Right cardiac atrium (tissue), 5 donors: ENCODE data around the gene KLRC4. TPM values are rescaled to one million over a fixed set of nuclear protein-coding genes. Genes with fewer than 3 reads are reported as not detected.
"Not testable (repeated sequence)": the region's sequence is repeated elsewhere in the genome, so short reads cannot be mapped to it uniquely, and the experiment has no call there.

ENCODE experiments used
- ATAC-seq, 2 donors: fragments of 200-7000 bp; cut with Tn5 transposase; one replicate each; pipeline versions ENCODE4 v1.8.0 to v1.9.1; 2020; ENCODE audit warnings: moderate library complexity in 2 of 2, mild to moderate bottlenecking in 1 of 2
- DNase-seq, 3 donors: peaks; one replicate each; pipeline ENCODE4 v3.0.0-alpha.2; 2020
- H3K27ac ChIP-seq: one replicate; pipeline ENCODE4 v1.5.1; 2013; ENCODE audit warnings: mild to moderate bottlenecking, low read length, control low read depth, moderate library complexity
- H3K27me3 ChIP-seq: one replicate; pipeline ENCODE4 v1.6.1; 2013; ENCODE audit not compliant: control insufficient read depth, insufficient read depth
- H3K4me1 ChIP-seq: one replicate; pipeline ENCODE4 v1.6.1; 2013; ENCODE audit warnings: low read length; ENCODE audit not compliant: control insufficient read depth, insufficient read depth
- H3K4me3 ChIP-seq: one replicate; pipeline ENCODE4 v1.5.1; 2013; ENCODE audit warnings: low read length, control low read depth
- H3K9me3 ChIP-seq: one replicate; pipeline ENCODE4 v1.6.1; 2013; ENCODE audit warnings: low read length; ENCODE audit not compliant: control insufficient read depth
- WGBS: extraction: QIAGEN DNeasy Blood & Tissue Kit; methylation state at CpG from one replicate; pipeline ENCODE4 v1.1.7; 2013; 5-methylcytosine and 5-hydroxymethylcytosine counted together
- intact Hi-C, 4 donors: fragments of 100-400 bp; cut with DNase I; formaldehyde crosslinking; loops; one replicate each; pipeline versions ENCODE4 v1.11.0 to v1.14.0; 2022 to 2023
- polyA plus RNA-seq: library from polyadenylated mRNA; stranded (reverse); fragments of 200-250 nt; gene quantifications from one replicate; pipeline ENCODE4 v1.2.3, GENCODE V29; 2013
- total RNA-seq, 4 donors: library from RNA; stranded (reverse); fragmentation: NEBNext Ultra II Directional; extraction: Animal tissue kit (Norgen Biotek cat#: 25700); gene quantifications; one replicate each; pipeline ENCODE4 v1.2.1, GENCODE V29; 2021
- donor health status: healthy with polysubstance abuse.
- donor health status: DM: no; HTN: yes; CAD: no.
- donor health status: DM: no; HTN: no; CAD: no.
- donor health status: DM: no; HTN: yes; CAD: no; lungs with severe emphysema.
- donor health status: DM: yes; HTN: yes; CAD: no.

The KLRC4 gene
- total and polyA plus RNA-seq, 5 donors: not detected

- Histone ChIP-seq H3K27me3 (no peaks in the 10 kb centered on the region), H3K4me1 (peaks cover 2% of the 10 kb centered on the region), H3K27ac (no peak overlapping the region), H3K9me3 (no peaks in the 10 kb centered on the region), H3K4me3 (no peak overlapping the region)
- no peak for ATAC-seq
- DNase-seq: no peak
- WGBS: 72% methylated on average over 2 of the region's 2 CpGs
- intact Hi-C loops: no loop called here
Measured at GRCh38 chr12:10397296-10397695, 12.3 kb downstream of the KLRC4 start.

DNA sequence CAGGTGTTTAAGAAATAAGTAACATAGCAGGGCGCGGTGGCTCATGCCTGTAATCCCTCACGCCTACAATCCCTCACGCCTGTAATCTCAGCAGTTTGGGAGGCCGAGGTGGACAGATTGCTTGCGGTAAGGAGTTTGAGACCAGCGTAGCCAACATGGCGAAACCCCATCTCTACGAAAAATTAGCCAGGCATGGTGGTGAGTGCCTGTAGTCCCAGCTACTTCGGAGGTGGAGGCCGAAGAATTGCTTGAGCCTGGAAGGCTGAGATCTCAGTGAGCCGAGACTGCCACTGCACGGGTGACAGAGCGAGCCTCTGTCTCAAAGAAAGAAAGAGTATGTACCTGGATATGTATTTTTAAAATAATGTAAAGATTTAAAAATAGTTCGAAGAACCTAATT lies 13.4 kb downstream of the KLRC4 start:
- not testable (repeated sequence) for ATAC-seq
- 90% methylated on average over 15 of the region's 15 CpGs for WGBS

DNA sequence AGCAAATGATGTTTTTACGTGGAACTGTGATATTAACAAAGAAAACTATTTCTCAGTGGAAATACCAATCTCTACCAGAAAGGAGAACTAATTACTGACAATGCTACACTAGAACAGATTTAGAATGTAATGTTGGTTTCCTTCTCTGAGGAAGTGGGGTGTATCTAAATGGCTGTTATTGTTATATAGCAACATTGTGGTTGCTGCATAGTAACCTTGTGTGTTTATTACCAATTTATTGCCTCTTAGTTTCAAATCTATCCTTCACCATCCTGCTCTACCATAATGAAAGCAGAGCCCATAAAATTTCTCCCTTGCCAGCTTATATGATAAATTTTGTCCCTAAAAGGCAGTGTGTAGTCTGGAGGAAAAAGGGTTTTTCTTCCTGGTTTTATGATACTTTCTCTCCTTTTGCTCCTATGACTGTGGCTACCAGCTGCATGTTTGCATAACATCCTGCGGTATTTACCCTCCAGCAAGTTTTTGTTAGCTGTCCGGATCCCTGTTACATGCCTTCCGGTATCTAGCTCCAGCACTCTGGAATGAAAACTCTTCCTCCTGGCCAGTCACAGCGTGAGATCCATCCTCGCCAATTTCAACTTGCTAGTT lies 14.1 kb downstream of the KLRC4 start:
- ATAC-seq (peak; percentile 74 to 82), DNase-seq (peak in 1 of 3 donors; percentile 17)
- Histone ChIP-seq H3K27ac (no peak overlapping the region), H3K4me3 (no peak overlapping the region), H3K27me3 (no peaks in the 10 kb centered on the region), H3K9me3 (no peaks in the 10 kb centered on the region), H3K4me1 (peaks cover 2% of the 10 kb centered on the region)
- intact Hi-C loops: no loop called here
- WGBS: 32% methylated on average over 6 of the region's 6 CpGs

More for the DNA sequence above, 13.4 kb downstream of the KLRC4 start:
- H3K4me3 ChIP-seq, intact Hi-C loops, DNase-seq, H3K27ac ChIP-seq, H3K27me3 ChIP-seq, H3K9me3 ChIP-seq, H3K4me1 ChIP-seq: not testable (repeated sequence)

GRCh38 chr12:10394531-10395152 lies 14.9 kb downstream of the KLRC4 start:
- not testable (repeated sequence) for H3K9me3 ChIP-seq, H3K27ac ChIP-seq
- 88% methylated on average over 11 of the region's 11 CpGs for whole genome bisulfite sequencing

DNA sequence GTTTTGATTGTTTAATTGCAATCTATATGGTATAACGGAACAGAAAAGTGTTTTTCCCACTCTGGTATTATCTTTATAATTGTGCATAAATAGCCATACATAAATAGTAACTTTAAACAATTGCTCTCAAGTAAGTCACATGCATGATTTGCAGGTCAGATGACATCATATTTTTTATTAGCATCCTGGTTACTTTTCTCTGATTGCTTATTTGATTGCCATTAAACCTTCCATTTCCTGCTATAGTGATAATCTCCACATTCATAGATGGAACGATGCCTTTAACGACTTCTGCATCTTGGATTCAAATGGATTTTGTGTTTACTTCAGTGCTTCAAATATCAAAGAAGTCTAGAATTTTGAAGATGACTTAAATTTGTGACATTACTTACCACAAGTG lies 16.3 kb downstream of the KLRC4 start:
- DNase-seq (no peak), ATAC-seq (no peak)
- Histone ChIP-seq H3K4me3 (no peak overlapping the region), H3K27me3 (no peaks in the 10 kb centered on the region), H3K9me3 (no peaks in the 10 kb centered on the region), H3K27ac (no peak overlapping the region), H3K4me1 (peaks cover 2% of the 10 kb centered on the region)
- intact Hi-C loops: no loop called here
- 36% methylated on average over 3 of the region's 3 CpGs for WGBS

More at GRCh38 chr12:10394531-10395152, 14.9 kb downstream of the KLRC4 start:
- H3K27me3 ChIP-seq, H3K4me3 ChIP-seq, DNase-seq, intact Hi-C loops, H3K4me1 ChIP-seq, ATAC-seq: not testable (repeated sequence)

- Histone ChIP-seq H3K27me3 (no peaks in the 10 kb centered on the region), H3K4me3 (no peak overlapping the region), H3K4me1 (peaks cover 2% of the 10 kb centered on the region), H3K27ac (no peak overlapping the region), H3K9me3 (no peaks in the 10 kb centered on the region)
- 42% methylated on average over 7 of the region's 7 CpGs for WGBS
- intact Hi-C loops: no loop called here
- ATAC-seq (peak; percentile 89 to 95), DNase-seq (peak; percentile 72 to 83 (median 75))
Measured at GRCh38 chr12:10392394-10392930, 17.1 kb downstream of the KLRC4 start.

DNA sequence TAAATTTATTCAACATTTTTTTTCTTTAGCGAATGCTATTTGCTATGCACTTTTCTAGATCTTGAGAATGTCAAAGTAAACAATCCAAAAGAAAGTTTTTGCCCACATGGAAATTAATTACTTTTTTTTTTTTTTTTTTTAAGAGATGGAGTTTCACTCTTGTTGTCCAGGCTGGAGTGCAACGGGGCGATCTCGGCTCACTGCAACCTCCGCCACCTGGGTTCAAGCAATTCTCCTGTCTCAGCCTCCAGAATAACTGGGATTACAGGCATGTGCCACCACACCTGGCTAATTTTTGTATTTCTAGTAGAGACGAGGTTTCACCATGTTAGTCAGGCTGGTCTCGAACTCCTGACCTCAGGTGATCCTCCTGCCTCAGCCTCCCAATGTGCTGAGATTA lies 18.6 kb downstream of the KLRC4 start:
- H3K4me1 ChIP-seq, H3K27me3 ChIP-seq, H3K27ac ChIP-seq, DNase-seq, H3K9me3 ChIP-seq, intact Hi-C loops, ATAC-seq, H3K4me3 ChIP-seq: not testable (repeated sequence)
- WGBS: 92% methylated on average over 7 of the region's 7 CpGs

GRCh38 chr12:10389904-10390303 lies 19.7 kb downstream of the KLRC4 start, which contains the start of gene KLRK1:
TSS of gene KLRK1 (minus strand) at chr12:10390041. CDS start at chr12:10388810, 1,231 bp downstream.
- intact Hi-C loops: no loop called here
- H3K27ac ChIP-seq: no peak within 1 kb of the TSS

DNA sequence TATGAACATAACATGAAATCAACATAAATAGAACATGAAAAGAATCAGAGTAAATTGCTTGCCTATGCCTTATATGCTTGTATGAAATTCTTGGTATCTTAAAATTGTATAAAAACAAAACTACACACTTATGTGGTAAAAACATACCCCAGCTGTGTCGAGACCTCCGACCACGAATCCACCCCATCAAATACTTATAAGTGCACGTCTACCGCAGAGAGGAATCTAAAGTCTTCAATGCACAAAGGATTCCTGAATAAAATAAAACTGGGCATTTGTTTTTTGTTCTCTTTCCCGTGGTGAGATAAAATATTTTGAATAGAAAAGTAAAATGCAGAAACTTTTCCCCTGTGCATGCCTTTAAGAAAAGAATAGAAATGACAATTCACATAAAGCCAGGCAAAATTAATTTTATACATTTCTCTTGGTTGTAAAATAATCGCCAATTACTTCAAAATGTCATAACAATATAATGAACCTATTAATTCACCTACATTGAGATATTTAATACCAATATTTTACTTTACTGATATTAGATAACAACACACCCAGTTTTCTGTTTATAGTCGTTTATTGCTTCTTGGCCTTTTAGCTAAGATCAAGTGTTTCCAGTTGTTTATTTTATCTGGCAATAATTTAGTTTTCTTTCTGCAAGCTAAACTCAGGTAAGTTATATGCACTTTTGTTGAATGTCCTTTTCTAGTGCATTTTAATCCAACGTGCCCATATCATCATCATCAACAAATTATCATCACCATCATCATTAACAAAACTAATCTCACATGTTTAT lies 20.7 kb downstream of the KLRC4 start:
- Histone ChIP-seq H3K27me3 (no peaks in the 10 kb centered on the region), H3K4me3 (no peak overlapping the region), H3K9me3 (no peaks in the 10 kb centered on the region), H3K4me1 (no peaks in the 10 kb centered on the region), H3K27ac (no peak overlapping the region)
- 76% methylated on average over 9 of the region's 9 CpGs for WGBS
- intact Hi-C loops: no loop called here
- ATAC-seq (no peak), DNase-seq (no peak)

More at GRCh38 chr12:10389904-10390303, 19.7 kb downstream of the KLRC4 start, which contains the start of gene KLRK1:
- no peaks in the 10 kb centered on the region for H3K9me3 ChIP-seq
- no peaks in the 10 kb centered on the region for H3K4me1 ChIP-seq
- WGBS: 64% methylated on average over 1 of the region's 1 CpG
- ATAC-seq (no peak), DNase-seq (no peak)
- no peaks in the 10 kb centered on the region for H3K27me3 ChIP-seq
- H3K4me3 ChIP-seq: no peak within 1 kb of the TSS

DNA sequence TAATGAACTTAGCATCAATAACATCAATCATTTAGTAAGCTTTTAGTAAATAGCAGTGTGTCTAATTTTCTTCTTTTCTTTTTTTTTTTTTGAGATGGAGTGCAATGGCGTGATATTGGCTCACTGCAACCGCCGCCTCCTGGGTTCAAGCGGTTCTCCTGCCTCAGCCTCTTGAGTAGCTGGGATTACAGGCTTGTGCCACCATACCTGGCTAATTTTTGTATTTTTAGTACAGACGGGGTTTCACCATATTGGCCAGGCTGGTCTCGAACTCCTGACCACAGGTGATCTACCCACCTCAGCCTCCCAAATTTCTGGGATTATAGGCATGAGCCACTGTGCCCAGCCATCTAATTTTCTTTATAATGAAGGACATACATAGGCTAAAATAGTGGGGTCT lies 22.1 kb downstream of the KLRC4 start:
- WGBS: 93% methylated on average over 6 of the region's 6 CpGs
- intact Hi-C loops, H3K9me3 ChIP-seq, H3K27ac ChIP-seq, H3K4me3 ChIP-seq, H3K4me1 ChIP-seq, ATAC-seq, H3K27me3 ChIP-seq, DNase-seq: not testable (repeated sequence)

DNA sequence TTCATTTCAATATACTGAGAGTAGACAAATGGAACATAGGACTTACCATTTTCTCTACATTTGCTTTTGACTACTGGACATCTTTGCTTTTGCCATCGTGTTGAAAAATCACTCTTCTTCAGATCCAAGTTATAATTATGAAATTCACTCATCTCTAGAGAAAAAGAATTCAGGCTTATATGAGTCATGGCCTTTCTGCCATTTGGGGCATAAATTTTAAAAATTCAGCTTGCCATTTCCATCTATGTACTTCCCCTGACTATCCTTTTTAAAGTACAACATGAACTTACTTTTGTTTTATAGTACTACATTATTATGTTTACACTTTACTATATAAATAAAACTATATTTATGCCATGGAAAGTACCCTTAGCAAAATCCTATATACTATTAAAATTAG lies 22.7 kb downstream of the KLRC4 start:
- no peak overlapping the region for H3K4me3 ChIP-seq
- no peaks in the 10 kb centered on the region for H3K4me1 ChIP-seq
- intact Hi-C loops: no loop called here
- no peak for DNase-seq
- H3K27ac ChIP-seq: no peak overlapping the region
- no peaks in the 10 kb centered on the region for H3K27me3 ChIP-seq
- H3K9me3 ChIP-seq: no peaks in the 10 kb centered on the region
- ATAC-seq: no peak
- WGBS: 57% methylated on average over 1 of the region's 1 CpG
